HG02798 (cell line): ENCODE measurements around the gene RBM33.

Experiments
- ATAC-seq: cut with Tn5 transposase; IDR thresholded peaks from one replicate; pipeline ENCODE4 v1.9.1; 2021; ENCODE audit warnings: mild to moderate bottlenecking; ENCODE audit not compliant: unreplicated experiment, poor library complexity

Gene RBM33

DNA sequence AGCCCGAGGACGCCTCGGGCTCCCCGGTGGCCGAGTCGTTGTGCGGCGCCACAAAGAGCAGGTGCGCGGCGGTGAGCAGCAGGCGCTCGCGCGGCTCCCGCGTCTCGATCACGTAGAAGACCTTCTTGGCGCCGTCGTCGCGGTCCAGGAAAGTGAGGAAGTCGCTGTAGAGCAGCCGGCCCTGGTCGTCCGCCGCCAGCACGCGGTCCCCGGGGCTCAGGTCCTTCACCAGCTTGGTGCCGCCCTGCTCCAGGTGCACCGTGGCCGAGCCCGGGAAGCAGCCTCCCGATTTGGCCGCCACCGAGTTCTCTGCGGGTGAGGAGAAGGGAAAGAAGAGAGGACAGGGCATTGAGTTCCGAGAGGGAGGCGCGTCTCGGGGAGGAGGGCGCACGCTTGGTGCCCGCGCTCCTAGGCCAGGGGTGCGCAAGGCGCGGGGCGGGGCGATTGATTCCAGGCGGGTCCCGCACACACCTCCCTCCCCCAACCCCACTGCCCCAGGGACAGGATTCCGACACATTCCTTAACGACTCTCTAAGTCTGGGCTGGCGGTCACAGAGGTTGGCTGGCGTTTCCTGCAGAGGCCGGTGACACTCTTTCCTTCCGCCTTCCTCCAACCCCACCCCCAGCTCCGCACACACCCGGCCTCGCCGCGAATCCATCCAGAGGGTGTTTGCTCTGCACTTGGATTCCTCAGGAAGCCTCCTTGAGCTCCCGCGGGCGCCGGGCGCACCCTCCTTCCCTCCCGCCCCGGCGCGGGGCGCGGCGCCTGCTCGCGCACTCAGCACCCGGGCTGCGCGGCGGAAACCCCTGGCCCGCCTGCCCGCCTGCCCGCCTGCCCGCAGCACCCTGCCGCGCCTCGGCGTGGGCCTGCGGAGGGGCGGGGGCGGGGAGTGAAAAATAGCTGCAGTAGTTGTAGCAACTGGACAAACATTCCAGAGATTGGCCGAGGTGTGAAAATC lies 159.2 kb downstream of the RBM33 start:
- no peak for ATAC-seq

DNA sequence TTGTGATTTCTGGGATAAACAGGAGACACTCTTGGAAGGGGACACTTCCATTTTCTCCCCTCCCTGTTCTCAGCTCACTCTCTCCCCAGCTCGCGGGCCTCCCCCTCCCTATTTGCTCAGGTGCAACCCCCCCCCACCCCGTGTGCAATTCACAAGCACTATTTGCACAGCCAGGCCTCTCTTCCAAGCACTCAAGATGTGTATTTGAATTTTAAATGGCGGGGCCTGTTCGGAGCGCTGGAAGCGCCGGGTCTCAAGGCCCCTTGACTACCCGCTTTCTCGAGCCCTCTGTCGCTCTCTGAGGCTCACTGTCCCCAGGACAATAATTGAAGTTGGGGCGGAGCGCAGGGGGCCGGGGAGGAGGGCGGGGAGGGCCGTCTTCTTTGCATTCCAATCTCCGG lies 160.0 kb downstream of the RBM33 start:
- no peak for ATAC-seq

DNA sequence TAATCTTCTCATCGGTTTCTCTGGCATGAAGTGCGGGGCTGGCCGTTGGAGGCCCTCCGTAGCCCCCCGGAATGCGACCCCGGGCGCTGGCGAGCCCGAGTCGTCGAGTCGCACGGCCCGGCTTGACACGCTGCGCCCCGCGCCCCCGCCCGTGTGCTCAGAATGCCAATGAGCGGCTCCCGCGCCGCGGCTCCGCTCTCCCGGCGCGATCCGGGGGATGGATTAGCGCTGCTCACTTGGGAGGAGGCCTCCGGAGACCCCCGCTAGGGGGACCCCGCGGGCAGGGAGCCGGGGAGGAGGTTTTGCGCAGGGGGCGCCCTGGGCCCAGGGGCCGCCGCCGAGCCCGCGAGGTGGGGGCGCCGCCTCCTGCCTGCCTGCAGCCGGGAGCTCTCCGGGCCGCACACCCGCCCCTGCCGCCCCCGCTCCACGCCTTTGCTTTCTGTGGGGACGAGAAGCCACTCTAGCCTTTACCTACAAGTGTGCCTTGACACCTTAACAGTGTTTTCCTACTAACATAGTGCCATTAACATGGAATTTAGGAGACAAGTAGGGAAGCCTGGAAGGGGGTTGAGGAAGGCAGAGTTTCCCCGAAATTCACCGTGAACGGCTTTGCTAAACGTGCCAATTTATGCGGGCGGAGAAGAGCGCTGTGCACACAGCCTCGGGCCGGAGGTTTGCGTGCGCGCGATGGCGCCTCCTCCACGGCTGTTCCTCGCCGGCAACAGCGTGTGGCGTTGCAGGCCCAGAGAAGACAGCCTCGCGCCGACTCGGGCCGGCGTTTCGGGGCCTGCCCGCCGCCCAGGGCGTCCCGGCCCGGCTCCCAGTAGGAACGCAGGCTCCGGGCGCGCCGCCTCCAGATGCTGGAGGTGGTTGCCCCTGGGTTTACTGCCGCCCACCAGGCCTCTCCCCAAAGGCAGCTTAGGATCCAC lies 160.7 kb downstream of the RBM33 start:
- ATAC-seq, result no peak

DNA sequence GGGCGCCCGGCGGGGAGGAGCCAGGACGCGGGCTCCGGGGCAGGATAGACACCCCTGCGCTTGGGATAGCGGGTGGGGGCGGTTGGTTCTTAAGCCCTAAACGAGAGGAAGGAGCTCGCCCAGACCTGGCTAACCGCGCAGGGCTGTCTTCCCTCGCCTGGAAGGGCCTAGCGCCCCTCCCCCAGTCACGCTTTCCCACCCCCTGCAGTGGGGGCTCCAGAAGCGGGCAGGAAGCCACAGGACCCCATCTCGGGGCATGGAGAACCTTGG lies 161.3 kb downstream of the RBM33 start:
- ATAC-seq, result no peak

DNA sequence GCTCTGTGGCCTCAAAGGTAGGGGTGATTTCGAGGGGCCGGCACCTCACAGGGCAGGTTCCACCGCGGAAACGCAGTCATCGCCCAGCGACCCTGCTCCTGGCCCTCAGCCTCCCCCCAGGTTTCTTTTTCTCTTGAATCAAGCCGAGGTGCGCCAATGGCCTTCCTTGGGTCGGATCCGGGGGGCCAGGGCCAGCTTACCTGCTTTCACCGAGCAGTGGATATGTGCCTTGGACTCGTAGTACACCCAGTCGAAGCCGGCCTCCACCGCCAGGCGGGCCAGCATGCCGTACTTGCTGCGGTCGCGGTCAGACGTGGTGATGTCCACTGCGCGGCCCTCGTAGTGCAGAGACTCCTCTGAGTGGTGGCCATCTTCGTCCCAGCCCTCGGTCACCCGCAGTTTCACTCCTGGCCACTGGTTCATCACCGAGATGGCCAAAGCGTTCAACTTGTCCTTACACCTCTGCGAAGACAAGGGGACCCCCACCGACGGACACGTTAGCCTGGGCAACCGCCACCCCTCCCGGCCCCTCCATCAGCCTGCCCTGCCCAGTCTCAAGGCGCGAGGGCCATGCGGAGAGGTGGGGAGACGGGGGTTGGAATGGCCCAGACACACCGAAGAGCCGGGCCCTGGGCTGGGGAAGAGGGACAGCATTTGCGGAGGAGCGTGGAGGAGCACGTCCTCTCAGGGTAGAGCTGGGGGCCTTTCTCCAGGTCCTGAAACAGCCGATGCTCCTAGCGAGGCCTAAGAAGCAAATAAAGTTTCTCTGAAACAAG lies 161.8 kb downstream of the RBM33 start:
- no peak for ATAC-seq

DNA sequence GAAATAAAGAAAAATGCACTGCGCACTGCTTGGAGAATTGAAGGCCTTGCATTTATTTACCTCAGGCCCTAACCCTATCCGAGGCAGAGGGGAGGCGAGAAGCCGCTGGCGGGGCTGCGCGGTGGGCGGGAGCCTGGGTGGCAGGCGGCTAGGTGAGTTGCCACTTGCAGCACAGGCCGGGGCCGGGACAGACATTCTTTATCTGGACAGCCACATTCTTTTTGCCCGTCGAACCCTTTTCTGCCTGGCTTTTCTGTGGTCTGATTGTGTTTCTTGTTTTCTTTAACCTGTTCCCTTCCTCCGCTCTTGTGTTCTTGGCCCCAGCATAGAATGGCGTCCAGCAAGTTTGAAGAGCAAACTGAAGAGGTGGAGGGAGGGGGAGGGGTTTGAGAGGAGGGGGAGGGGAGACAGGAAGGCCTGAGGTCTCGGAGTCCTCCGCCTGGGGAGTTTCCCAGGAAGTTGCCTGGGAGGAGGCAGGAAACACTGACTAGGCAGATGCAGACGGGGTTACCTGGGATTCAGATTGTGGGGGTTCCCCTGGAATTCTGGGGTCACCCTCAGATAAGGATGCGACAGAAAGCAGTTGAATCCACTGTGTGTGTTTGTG lies 162.7 kb downstream of the RBM33 start:
- ATAC-seq, result no peak

DNA sequence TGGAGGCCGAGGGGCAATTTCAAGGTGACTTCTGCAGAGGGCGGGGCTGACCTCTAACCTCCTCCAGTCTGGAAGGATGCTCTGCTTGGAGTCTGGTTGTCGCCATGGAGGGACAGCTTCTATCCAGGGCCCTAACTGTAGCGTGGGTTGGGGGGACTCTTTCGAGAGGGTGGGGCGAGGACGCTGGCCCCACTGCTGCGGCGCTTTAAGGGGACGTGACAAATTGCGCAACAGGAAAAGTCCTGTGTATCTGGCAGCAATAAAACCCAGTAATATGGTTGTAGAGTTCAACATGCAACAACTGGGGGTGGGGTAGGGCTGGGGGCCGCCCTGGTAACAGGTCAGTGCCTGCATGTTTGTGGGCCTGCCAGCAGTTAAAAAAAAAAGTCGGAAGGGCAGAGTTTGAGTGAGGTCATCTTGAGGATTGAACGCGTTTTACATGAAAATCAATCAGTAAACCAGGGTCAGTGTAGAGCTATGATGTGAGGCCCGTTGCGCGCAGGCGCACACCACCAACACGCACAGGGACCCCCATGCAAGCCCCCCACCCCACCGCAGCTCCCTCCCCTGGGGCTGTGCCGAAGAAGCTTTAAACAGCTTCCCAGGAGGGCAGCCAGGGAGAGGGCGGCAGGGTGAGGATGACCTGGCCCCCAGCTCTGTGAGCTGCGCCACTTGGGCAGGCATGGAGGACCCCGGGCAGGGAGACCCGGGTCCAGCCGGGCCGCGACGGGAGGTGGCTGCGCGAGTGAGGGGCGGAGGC lies 163.5 kb downstream of the RBM33 start:
- ATAC-seq, result no peak

DNA sequence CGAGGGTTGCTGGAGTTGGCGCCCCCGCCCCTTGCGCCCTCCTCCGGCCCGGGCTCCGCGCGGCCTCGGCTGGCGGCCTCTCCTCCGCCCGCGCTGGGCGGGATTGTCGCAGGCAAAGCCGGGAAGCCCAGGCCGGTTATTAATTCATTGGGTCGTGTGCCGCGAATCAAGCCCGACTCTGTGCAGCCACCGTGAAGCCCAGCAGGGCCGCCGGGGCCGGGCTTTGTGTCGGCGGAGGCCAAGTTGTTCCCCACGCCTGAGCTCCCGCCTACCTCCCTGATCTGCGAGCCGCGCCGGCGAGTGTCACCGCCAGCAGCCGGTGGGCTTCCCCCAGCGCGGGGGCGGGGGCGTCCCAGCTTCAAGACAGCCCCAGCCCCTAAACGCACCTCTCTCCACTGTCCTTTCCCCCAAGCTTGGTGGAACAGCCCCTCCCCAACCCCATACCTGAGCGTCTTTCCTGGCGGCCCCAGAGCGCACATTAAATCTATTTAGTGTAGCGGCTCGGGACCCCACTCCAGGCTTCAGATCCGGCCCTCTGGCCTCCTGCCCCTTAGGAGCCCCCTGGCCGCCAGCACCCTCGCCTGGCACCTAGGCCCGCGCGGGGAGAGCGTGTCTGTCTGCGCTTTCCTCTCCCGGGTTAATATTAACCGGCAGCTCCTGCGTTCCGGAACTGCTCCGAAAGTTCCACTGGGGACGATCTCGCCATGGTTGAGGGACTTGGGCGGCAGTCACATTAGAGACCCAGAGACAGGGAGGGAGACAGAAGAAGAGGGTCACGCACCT lies 164.3 kb downstream of the RBM33 start:
- ATAC-seq, result no peak

DNA sequence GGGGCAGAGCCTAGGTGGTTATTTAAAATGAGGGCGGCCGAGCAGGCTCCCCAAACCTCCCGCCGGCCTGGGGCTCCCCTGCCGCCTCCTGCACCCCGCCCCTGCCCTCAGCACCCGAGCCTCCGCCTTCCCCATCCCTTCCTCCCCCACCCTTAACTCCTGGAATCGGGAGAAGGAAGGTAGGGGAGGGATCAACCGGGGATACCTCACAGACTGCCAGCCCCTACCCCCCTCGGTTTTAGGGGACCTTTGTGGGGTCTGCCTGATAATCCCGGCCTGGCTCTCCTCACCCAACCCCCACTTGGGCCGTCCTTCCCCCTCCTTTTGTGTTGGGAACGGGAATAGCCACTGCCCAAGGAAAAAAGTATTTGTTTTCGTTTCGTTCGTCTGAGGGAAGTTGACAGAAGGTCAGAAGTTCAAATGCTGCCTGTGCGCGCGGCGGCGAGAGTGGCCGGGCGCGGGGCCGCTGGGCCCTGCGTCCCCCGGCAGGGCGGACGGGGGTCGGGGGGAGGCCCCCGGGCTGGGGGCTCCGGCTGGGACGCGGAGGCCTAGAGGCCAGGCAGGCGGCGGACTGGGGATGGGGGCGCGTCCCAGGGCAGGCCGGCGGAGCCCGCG lies 165.0 kb downstream of the RBM33 start:
- no peak for ATAC-seq

DNA sequence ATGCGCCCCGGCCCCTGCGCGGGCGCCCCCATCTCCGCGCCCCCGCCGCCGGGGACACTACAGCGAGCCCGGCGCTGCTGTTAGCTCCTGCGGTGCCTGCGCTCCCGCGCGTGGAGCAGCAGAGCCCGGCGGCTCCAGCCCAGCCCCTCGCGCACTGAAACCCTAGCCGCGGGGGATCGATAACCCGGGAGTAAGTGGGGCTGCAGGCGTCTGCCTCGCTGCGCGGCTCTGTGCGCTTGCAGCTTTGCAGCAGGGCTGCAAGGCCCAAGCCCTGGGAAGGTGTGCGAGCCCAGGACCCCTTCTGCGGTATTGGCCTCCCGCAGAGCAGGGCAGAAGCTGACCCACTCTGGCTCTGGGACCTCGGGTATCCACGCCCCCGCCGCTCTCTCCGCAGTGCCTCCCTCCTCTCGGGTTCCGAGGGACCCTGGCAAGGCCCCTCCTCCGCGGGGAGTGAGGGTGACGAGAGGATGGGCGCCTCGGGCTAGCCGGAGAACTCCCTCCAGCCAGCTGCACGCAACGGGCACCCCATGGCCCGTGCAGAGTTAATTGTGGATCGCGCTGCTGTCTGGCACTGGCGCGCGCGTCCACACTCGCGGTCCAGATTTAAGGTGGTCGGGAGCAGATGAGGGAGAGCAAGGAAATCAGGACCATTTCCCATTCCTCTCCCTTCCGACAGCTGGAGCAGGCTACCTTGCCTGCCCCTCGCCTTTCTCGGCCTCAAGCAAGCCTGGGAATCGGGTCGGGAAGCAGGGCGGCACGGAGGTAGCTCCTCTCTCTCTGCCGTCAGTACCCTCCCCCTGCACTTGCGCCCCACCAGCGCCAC lies 165.7 kb downstream of the RBM33 start:
- ATAC-seq, result no peak

DNA sequence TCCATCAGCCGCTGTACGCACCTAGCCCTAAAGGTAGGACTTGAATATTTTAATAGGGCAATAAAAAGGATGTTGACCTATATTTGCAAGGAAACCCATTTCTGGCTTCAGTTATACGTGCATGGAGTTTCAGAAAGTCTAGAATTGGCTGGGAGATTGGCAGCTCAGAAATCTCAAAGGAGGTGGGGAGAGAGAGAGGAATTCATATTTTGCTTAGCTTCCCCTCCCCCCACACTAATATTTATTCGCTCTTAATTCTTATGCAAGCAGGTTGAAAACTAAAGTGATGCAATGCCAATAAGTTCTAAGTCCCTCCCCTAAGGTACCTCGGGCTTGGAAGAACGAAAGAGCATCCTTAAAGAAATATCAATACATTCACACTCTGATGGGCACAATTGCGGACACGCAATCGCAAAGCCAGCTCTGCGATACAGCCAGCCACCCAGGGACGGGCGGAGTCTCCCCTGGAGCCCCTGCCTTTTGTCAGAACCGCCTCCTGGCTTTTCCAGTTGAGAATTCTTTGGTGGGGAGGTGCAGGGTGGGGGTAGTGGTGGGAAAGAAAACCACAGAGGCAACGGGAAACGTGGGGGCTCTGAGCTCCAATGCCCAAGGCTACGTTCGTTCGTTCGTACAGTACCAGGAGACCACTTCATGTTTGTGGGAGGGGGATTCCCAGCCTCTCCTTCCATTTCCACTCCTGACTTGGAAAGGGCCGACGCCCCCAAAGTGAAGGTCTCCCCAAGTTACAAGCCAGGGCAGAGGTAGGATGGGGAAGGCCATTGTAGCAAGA lies 166.5 kb downstream of the RBM33 start:
- ATAC-seq, result no peak

DNA sequence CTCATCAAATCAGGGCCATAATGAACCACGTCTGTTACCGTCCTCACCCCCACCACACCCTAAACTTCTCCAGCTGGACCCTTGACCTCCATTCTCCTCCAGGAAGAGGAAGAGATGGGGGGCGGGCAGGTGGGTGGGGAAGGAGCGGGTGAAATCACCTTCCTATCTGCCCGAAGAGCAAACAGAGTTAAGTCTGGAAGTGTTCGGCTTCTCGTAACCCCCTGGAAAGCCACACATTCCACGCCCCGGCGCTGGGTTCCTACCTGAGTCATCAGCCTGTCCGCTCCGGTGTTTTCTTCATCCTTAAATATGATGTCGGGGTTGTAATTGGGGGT lies 167.1 kb downstream of the RBM33 start:
- ATAC-seq, result no peak

DNA sequence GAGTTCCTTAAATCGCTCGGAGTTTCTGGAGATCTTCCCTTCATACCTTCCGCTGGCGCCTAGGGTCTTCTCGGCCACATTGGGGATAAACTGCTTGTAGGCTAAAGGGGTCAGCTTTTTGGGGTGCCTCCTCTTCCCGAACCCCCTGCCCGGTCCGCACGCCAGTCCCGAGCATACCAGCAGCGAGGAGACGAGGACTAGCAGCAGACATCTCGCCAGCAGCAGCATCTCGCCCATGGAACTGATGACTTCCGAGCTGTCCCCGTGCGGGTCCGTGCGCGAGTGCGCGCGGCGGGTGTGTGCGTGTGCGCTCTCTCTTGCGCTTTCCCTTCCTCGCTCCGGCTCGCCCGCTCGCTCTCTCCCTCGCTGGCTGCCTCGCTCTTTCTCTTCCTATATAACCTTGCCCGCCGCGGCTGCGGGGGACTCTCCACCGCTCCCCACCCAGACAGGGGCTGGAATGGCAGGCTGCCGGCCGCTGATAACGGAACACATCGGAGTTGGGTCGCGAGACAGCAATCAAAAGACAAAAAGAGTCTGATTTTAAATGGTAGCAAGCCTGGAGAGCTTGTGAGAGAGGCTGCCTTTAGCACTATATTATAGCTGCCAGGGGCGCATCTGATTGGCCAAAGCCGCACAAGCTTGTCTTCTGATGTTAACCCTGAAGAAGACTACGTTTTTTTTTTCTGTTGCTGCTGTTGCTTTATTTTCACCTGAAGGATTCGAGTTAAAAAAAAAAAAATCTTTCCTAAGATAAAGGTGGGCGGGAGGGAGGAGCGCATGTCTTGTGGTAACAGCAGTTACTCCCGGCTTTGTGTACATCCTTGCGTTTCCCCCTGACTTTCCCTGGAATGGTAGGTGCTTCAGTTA lies 167.7 kb downstream of the RBM33 start, which contains the start of gene SHH:
Gene SHH, minus strand, starts transcription at position 569 of the 867 bp plus-strand sequence. Its CDS starts 341 bp downstream, at position 228.
- no peak for ATAC-seq

DNA sequence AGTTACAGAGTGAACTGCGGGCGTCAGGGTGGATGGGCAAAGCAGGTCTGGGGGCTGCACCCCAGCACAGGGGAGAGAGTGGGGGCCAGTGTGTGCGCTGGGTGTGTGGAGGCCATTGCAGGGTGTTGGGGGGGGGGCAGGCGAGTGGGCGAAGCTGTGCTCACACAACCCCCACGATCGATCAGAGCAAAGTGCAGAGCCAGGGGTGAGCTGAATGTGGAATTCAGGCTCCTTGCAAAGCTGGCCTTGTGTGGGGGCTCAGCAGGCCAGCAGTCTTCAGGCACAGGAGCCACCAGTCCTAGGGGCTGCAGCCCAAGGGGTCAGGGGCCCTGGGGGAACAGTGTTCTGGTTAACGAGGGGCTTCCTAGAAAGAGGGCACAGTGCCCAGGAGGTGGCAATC lies 168.7 kb downstream of the RBM33 start:
- no peak for ATAC-seq

DNA sequence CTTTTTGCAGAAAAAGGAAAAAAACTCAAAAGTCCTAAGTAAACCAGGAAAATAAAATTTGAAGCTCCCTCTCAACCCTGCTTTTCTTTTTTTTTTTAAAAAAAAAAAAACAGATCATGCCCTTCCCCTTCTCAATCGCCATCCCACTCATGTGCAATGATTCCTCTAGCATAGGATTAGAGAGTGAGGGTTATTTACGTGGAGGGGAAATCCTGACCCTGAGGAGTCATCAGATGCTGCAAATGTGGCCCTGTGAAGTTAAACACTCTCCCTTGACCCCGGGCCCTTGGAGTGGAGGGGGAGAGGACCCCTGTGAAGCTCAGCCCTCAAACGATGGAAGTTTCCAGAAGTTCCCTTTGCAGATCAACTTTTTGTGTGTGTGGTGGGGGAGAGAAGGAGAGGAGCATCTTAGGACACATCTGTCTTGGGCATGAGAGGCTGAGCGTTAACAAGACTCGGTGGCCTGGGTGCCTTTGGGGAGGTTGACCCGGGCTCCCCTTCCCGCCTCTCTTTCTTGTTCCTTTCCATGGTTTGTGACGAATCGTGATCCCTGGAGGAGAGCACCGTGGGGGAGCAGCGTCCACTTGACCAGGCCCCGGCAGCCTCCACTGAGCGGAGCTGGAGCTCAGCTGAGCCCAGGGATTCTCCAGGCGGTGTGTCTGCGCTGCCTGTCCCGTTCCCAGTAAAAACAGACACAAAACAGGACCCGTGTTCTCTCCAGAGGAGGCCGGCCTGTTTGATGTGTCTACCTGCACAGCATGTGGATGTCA lies 169.3 kb downstream of the RBM33 start:
- no peak for ATAC-seq
